Measurements from ENCODE around the gene CSRP1. TPM values are rescaled to one million over a fixed set of nuclear protein-coding genes. Genes with fewer than 3 reads are reported as not detected.
A peak's percentile ranks its signal among the peaks of the same experiment; 100 is the strongest.

CSRP1 gene
- total and polyA plus RNA-seq, 2 experiments from 2014 or later: 5.8 to 29.9 TPM

GRCh38 chr1:201469645-201470074 is 37.3 kb downstream of the CSRP1 start:
- Histone ChIP-seq H3F3A (replicated peaks; ENCODE audit: low read depth) (0 out of 2 replicates have a peak, but pooled peaks cover 4% of the 10 kb centered on the region), H2AFZ (peak overlapping the region; percentile 96), H4K20me1 (replicated peaks; ENCODE audit: insufficient read depth) (peaks cover 2% of the 10 kb centered on the region), H3K27ac (ENCODE audit: low read depth) (no peak overlapping the region), H3K4me1 (ENCODE audit: insufficient read depth) (peaks cover 6% of the 10 kb centered on the region), H3K9me2 (ENCODE audit: insufficient read depth) (0 out of 2 replicates have a peak, but pooled peaks cover 6% of the 10 kb centered on the region), H3K36me3 (ENCODE audit: insufficient read depth) (no peaks in the 10 kb centered on the region; the same call in 1 of the 2 replicates), H3K4me2 (peak overlapping the region; percentile 96), H3K79me2 (replicated peaks; ENCODE audit: insufficient read depth) (peaks cover 19% of the 10 kb centered on the region), H3K4me3 (peak overlapping the region; percentile 88), H3K27me3 (ENCODE audit: insufficient read depth) (peaks cover 43% of the 10 kb centered on the region)
- Mint-ChIP-seq H3K27ac (no peak overlapping the region), H3K9me3 (no peaks in the 10 kb centered on the region), H3K4me1 (peaks cover 14% of the 10 kb centered on the region), H3K4me3 (peak overlapping the region; percentile 73), H3K36me3 (ENCODE audit: low read depth) (peaks cover 21% of the 10 kb centered on the region), H3K27me3 (ENCODE audit: insufficient read depth, low read depth, poor library complexity) (peaks cover 42% of the 10 kb centered on the region)
- ATAC-seq (peak; percentile 20), DNase-seq (ENCODE audit: low spot score) (peak; percentile 62)
- TF ChIP-seq ETS1 (IDR thresholded peaks at IDR 0.05): no peak
- TF ChIP-seq STAT1 (IDR thresholded peaks at IDR 0.05; ENCODE audit: unreplicated experiment): no peak
- no peak for TF ChIP-seq EZH2phosphoT487 (IDR thresholded peaks at IDR 0.05; ENCODE audit: unreplicated experiment)
- TF ChIP-seq, protein P1, sequence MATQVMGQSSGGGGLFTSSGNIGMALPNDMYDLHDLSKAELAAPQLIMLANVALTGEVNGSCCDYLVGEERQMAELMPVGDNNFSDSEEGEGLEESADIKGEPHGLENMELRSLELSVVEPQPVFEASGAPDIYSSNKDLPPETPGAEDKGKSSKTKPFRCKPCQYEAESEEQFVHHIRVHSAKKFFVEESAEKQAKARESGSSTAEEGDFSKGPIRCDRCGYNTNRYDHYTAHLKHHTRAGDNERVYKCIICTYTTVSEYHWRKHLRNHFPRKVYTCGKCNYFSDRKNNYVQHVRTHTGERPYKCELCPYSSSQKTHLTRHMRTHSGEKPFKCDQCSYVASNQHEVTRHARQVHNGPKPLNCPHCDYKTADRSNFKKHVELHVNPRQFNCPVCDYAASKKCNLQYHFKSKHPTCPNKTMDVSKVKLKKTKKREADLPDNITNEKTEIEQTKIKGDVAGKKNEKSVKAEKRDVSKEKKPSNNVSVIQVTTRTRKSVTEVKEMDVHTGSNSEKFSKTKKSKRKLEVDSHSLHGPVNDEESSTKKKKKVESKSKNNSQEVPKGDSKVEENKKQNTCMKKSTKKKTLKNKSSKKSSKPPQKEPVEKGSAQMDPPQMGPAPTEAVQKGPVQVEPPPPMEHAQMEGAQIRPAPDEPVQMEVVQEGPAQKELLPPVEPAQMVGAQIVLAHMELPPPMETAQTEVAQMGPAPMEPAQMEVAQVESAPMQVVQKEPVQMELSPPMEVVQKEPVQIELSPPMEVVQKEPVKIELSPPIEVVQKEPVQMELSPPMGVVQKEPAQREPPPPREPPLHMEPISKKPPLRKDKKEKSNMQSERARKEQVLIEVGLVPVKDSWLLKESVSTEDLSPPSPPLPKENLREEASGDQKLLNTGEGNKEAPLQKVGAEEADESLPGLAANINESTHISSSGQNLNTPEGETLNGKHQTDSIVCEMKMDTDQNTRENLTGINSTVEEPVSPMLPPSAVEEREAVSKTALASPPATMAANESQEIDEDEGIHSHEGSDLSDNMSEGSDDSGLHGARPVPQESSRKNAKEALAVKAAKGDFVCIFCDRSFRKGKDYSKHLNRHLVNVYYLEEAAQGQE (IDR thresholded peaks at IDR 0.05; ENCODE audit: unreplicated experiment): no peak
- no peak for TF ChIP-seq ZNF114 (CRISPR knock-in tag; IDR thresholded peaks at IDR 0.05)
- TF ChIP-seq POLR2AphosphoS5 (IDR thresholded peaks at IDR 0.05; ENCODE audit: low read depth): no peak
- TF ChIP-seq EZH2 (IDR thresholded peaks at IDR 0.05; ENCODE audit: low read depth, unreplicated experiment): no peak
- no peak for TF ChIP-seq CREB1 (CRISPR knock-in tag; IDR thresholded peaks at IDR 0.05; ENCODE audit: low read depth)
- no peak for TF ChIP-seq JUNB (IDR thresholded peaks at IDR 0.05; ENCODE audit: unreplicated experiment)
- TF ChIP-seq, protein P2, sequence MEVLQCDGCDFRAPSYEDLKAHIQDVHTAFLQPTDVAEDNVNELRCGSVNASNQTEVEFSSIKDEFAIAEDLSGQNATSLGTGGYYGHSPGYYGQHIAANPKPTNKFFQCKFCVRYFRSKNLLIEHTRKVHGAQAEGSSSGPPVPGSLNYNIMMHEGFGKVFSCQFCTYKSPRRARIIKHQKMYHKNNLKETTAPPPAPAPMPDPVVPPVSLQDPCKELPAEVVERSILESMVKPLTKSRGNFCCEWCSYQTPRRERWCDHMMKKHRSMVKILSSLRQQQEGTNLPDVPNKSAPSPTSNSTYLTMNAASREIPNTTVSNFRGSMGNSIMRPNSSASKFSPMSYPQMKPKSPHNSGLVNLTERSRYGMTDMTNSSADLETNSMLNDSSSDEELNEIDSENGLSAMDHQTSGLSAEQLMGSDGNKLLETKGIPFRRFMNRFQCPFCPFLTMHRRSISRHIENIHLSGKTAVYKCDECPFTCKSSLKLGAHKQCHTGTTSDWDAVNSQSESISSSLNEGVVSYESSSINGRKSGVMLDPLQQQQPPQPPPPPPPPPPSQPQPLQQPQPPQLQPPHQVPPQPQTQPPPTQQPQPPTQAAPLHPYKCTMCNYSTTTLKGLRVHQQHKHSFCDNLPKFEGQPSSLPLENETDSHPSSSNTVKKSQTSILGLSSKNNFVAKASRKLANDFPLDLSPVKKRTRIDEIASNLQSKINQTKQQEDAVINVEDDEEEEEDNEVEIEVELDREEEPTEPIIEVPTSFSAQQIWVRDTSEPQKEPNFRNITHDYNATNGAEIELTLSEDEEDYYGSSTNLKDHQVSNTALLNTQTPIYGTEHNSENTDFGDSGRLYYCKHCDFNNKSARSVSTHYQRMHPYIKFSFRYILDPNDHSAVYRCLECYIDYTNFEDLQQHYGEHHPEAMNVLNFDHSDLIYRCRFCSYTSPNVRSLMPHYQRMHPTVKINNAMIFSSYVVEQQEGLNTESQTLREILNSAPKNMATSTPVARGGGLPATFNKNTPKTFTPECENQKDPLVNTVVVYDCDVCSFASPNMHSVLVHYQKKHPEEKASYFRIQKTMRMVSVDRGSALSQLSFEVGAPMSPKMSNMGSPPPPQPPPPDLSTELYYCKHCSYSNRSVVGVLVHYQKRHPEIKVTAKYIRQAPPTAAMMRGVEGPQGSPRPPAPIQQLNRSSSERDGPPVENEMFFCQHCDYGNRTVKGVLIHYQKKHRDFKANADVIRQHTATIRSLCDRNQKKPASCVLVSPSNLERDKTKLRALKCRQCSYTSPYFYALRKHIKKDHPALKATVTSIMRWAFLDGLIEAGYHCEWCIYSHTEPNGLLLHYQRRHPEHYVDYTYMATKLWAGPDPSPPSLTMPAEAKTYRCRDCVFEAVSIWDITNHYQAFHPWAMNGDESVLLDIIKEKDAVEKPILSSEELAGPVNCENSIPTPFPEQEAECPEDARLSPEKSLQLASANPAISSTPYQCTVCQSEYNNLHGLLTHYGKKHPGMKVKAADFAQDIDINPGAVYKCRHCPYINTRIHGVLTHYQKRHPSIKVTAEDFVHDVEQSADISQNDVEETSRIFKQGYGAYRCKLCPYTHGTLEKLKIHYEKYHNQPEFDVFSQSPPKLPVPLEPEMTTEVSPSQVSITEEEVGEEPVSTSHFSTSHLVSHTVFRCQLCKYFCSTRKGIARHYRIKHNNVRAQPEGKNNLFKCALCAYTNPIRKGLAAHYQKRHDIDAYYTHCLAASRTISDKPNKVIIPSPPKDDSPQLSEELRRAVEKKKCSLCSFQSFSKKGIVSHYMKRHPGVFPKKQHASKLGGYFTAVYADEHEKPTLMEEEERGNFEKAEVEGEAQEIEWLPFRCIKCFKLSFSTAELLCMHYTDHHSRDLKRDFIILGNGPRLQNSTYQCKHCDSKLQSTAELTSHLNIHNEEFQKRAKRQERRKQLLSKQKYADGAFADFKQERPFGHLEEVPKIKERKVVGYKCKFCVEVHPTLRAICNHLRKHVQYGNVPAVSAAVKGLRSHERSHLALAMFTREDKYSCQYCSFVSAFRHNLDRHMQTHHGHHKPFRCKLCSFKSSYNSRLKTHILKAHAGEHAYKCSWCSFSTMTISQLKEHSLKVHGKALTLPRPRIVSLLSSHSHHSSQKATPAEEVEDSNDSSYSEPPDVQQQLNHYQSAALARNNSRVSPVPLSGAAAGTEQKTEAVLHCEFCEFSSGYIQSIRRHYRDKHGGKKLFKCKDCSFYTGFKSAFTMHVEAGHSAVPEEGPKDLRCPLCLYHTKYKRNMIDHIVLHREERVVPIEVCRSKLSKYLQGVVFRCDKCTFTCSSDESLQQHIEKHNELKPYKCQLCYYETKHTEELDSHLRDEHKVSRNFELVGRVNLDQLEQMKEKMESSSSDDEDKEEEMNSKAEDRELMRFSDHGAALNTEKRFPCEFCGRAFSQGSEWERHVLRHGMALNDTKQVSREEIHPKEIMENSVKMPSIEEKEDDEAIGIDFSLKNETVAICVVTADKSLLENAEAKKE (CRISPR knock-in tag; IDR thresholded peaks at IDR 0.05): no peak
- TF ChIP-seq, protein P3, sequence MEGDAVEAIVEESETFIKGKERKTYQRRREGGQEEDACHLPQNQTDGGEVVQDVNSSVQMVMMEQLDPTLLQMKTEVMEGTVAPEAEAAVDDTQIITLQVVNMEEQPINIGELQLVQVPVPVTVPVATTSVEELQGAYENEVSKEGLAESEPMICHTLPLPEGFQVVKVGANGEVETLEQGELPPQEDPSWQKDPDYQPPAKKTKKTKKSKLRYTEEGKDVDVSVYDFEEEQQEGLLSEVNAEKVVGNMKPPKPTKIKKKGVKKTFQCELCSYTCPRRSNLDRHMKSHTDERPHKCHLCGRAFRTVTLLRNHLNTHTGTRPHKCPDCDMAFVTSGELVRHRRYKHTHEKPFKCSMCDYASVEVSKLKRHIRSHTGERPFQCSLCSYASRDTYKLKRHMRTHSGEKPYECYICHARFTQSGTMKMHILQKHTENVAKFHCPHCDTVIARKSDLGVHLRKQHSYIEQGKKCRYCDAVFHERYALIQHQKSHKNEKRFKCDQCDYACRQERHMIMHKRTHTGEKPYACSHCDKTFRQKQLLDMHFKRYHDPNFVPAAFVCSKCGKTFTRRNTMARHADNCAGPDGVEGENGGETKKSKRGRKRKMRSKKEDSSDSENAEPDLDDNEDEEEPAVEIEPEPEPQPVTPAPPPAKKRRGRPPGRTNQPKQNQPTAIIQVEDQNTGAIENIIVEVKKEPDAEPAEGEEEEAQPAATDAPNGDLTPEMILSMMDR (conservative IDR thresholded peaks at IDR 0.05; ENCODE audit: low read depth in 2 of 2): no peak
- TF ChIP-seq ZNF331 (CRISPR knock-in tag; IDR thresholded peaks at IDR 0.05; ENCODE audit: low read depth): no peak
- TF ChIP-seq NANOG (IDR thresholded peaks at IDR 0.05; ENCODE audit: borderline replicate concordance): no peak
